Measurements from ENCODE around the gene ZC3H7B. TPM values are rescaled to one million over a fixed set of nuclear protein-coding genes. Genes with fewer than 3 reads are reported as not detected.

ZC3H7B gene
- total RNA-seq, 1 donor from 2014 or later: 28.2 TPM

DNA sequence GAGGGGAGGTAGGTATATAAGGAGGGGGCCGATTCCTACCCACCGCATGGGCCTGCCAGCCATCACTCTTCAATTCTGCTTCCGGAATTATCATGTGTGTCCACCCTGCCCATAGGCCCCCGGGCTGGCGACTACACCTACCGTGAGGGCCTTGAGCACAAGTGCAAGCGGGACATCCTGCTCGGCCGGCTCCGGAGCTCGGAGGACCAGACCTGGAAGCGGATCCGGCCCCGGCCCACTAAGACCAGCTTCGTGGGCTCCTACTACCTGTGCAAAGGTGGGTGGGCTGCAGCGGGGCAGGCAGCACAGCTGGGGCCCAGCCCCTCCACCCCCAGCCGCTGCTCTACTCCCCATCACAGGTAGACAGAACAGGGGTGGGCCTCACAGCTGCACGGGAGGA, 42.0 kb downstream of the ZC3H7B start:
- H3K27me3 ChIP-seq: no peaks in the 10 kb centered on the region
- H3K9me3 ChIP-seq: no peaks in the 10 kb centered on the region
- no peak overlapping the region for H3K4me3 ChIP-seq
- no peak for DNase-seq (ENCODE audit: extremely low spot score in 2 of 2)
- TF ChIP-seq, protein P1, sequence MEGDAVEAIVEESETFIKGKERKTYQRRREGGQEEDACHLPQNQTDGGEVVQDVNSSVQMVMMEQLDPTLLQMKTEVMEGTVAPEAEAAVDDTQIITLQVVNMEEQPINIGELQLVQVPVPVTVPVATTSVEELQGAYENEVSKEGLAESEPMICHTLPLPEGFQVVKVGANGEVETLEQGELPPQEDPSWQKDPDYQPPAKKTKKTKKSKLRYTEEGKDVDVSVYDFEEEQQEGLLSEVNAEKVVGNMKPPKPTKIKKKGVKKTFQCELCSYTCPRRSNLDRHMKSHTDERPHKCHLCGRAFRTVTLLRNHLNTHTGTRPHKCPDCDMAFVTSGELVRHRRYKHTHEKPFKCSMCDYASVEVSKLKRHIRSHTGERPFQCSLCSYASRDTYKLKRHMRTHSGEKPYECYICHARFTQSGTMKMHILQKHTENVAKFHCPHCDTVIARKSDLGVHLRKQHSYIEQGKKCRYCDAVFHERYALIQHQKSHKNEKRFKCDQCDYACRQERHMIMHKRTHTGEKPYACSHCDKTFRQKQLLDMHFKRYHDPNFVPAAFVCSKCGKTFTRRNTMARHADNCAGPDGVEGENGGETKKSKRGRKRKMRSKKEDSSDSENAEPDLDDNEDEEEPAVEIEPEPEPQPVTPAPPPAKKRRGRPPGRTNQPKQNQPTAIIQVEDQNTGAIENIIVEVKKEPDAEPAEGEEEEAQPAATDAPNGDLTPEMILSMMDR (IDR thresholded peaks at IDR 0.05): no peak
- TF ChIP-seq POLR2AphosphoS5 (IDR thresholded peaks at IDR 0.05; ENCODE audit: insufficient read depth in 1 of 2, low read depth in 1 of 2): no peak
- no peak for TF ChIP-seq POLR2A (IDR thresholded peaks at IDR 0.05)
- peaks cover 0 to 69% of the 10 kb centered on the region in 2 donors for H3K36me3 ChIP-seq
- no peaks in the 10 kb centered on the region for H3K4me1 ChIP-seq
- no peak overlapping the region for H3K27ac ChIP-seq
- intact Hi-C loops (cut with DNase I): no loop called here

DNA sequence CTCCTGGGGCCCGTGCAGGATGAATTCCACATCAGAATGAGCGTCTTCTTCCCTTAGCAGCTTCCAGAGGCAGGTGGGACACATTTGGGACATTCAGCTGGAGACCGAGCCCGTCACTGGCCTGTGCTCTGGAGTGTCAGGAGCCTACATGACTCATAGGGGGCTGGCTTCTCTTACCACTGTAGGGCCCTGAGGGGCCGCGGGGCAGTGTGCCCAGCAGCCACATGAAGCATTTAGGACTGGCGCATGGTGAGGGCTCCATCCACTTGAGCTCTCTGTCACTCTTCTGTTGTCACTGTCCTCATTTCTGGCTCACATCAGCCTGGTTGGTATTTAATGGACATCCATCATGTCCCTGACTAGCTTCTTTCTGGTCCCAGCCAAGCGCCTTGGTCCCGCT, 42.4 kb downstream of the ZC3H7B start:
- no peaks in the 10 kb centered on the region for H3K4me1 ChIP-seq
- no peaks in the 10 kb centered on the region for H3K9me3 ChIP-seq
- H3K4me3 ChIP-seq: no peak overlapping the region
- peaks cover 0 to 73% of the 10 kb centered on the region in 2 donors for H3K36me3 ChIP-seq
- intact Hi-C loops (cut with DNase I): no loop called here
- no peak for DNase-seq (ENCODE audit: extremely low spot score in 2 of 2)
- H3K27me3 ChIP-seq: no peaks in the 10 kb centered on the region
- no peak overlapping the region for H3K27ac ChIP-seq
- TF ChIP-seq, protein P1 (IDR thresholded peaks at IDR 0.05): no peak
- no peak for TF ChIP-seq POLR2A (IDR thresholded peaks at IDR 0.05)
- no peak for TF ChIP-seq POLR2AphosphoS5 (IDR thresholded peaks at IDR 0.05; ENCODE audit: insufficient read depth in 1 of 2, low read depth in 1 of 2)

DNA sequence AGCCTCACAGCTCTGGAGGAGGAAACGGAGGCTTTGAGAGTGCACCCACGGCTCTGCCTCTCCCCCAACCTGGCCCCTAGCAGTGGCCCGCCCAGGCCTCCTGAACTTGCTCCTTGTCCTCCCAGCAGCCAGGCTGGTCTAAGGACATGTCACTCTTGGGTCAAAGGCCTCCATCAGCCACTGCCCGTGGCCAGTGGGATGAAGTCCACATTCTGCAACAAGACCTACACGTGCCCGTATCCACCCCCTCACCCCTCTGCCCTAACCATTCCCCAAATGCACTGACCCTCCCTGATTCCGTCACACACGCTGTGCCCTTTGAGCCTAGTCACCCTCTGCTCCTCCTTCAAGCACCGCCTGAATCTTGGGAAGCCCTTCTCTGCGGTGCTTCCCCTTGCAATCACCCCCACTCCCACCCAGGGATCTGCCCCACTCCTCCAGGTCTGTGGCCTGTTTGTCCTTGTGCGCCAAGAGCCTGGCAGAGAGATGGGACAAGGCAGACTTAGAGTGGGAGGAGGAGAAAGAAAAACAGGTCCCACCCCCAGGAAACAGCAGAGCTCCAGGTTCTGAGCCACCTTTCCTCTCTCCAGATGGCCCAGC, 43.0 kb downstream of the ZC3H7B start:
- H3K27ac ChIP-seq: no peak overlapping the region
- H3K4me1 ChIP-seq: no peaks in the 10 kb centered on the region
- no peak overlapping the region for H3K4me3 ChIP-seq
- H3K9me3 ChIP-seq: no peaks in the 10 kb centered on the region
- no peak for TF ChIP-seq POLR2AphosphoS5 (IDR thresholded peaks at IDR 0.05; ENCODE audit: insufficient read depth in 1 of 2, low read depth in 1 of 2)
- TF ChIP-seq POLR2A (IDR thresholded peaks at IDR 0.05): no peak
- TF ChIP-seq, protein P1 (IDR thresholded peaks at IDR 0.05): no peak
- no peak for DNase-seq (ENCODE audit: extremely low spot score in 2 of 2)
- H3K36me3 ChIP-seq: peaks cover 0 to 74% of the 10 kb centered on the region in 2 donors
- H3K27me3 ChIP-seq: no peaks in the 10 kb centered on the region
- intact Hi-C loops (cut with DNase I): no loop called here

DNA sequence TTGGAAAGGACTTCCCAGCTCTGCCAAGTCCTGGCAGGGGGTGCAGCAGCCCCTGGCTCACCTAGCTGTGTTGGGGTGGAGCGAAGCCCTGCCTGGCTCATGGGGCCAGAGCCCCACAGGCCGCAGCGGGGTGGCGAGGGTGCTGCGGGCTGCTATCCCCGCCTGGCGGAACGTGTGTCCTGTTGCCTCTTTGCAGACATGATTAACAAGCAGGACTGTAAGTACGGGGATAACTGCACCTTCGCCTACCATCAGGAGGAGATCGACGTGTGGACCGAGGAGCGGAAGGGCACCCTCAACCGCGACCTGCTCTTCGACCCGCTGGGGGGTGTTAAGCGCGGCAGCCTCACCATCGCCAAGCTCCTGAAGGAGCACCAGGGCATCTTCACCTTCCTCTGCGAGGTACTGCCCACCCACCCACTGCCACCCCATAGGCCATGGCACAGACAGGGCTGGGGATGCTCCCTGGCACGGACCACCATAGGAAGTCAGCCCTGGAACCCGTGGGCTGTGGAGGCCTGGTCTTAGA, 44.5 kb downstream of the ZC3H7B start:
- H3K9me3 ChIP-seq: no peaks in the 10 kb centered on the region
- no peak overlapping the region for H3K27ac ChIP-seq
- no peak for DNase-seq (ENCODE audit: extremely low spot score in 2 of 2)
- H3K4me1 ChIP-seq: no peaks in the 10 kb centered on the region
- peaks cover 0 to 78% of the 10 kb centered on the region in 2 donors for H3K36me3 ChIP-seq
- intact Hi-C loops (cut with DNase I): no loop called here
- TF ChIP-seq POLR2A (IDR thresholded peaks at IDR 0.05) (no peak), POLR2AphosphoS5 (IDR thresholded peaks at IDR 0.05; ENCODE audit: insufficient read depth in 1 of 2, low read depth in 1 of 2) (no peak)
- TF ChIP-seq, protein P1 (IDR thresholded peaks at IDR 0.05): no peak
- H3K27me3 ChIP-seq: no peaks in the 10 kb centered on the region
- H3K4me3 ChIP-seq: no peak overlapping the region
